Mucosa of rectum (tissue), 2 donors: ENCODE measurements around the gene LYRM4.
A peak's percentile ranks its signal among the peaks of the same experiment; 100 is the strongest.
"Not testable (repeated sequence)": the region's sequence is repeated elsewhere in the genome, so short reads cannot be mapped to it uniquely, and the experiment has no call there.

ENCODE experiments used
- H3K27ac ChIP-seq, 2 donors: one replicate each; pipeline ENCODE4 v1.7.0; 2013; ENCODE audit warnings: inconsistent platforms in 2 of 2, low read depth in 2 of 2, low read length in 2 of 2
- H3K27me3 ChIP-seq, 2 donors: one replicate each; pipeline ENCODE4 v1.7.0; 2013; ENCODE audit warnings: low read length in 2 of 2; ENCODE audit not compliant: control insufficient read depth in 2 of 2, insufficient read depth in 2 of 2
- H3K36me3 ChIP-seq, 2 donors: one replicate each; pipeline ENCODE4 v1.7.0; 2013; ENCODE audit warnings: low read length in 2 of 2; ENCODE audit not compliant: control insufficient read depth in 2 of 2, insufficient read depth in 2 of 2
- H3K4me1 ChIP-seq, 2 donors: one replicate each; pipeline ENCODE4 v1.7.0; 2013; ENCODE audit warnings: low read length in 2 of 2, mild to moderate bottlenecking in 1 of 2; ENCODE audit not compliant: control insufficient read depth in 2 of 2, insufficient read depth in 2 of 2
- H3K4me3 ChIP-seq, 2 donors: one replicate each; pipeline ENCODE4 v1.7.0; 2013; ENCODE audit warnings: low read length in 2 of 2
- H3K9ac ChIP-seq, 2 donors: one replicate each; pipeline ENCODE4 v1.7.0; 2013; ENCODE audit warnings: low read length in 2 of 2, low read depth in 1 of 2, mild to moderate bottlenecking in 1 of 2
- H3K9me3 ChIP-seq, 2 donors: one replicate each; pipeline ENCODE4 v1.7.0; 2013; ENCODE audit warnings: low read length in 2 of 2; ENCODE audit not compliant: control insufficient read depth in 2 of 2
- donor health status: healthy.
- donor health status: Normal muscosa, but diverticular disease.

Gene LYRM4

DNA sequence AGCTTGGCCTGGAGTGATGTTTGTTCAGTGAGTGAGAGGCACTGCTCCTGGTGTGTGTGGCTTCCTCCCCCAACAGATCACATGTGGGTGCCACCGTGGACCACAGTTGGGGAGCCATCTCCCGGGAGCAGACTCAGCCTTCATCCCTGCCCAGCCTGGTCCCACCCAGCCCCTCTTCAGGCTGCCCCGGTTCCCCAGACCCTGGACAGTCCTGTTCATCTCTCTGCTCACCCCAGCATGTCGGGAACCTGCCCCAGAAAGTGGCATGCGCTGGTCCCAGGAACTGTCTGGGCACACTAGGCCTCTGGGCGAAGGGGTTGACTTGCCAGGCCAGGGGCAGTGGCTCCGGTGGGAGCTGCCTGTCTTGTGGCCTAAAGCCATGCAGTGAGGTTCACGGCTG, 197.1 kb downstream of the LYRM4 start:
- no peaks in the 10 kb centered on the region for H3K27me3 ChIP-seq
- H3K4me1 ChIP-seq: peaks cover 0 to 8% of the 10 kb centered on the region in 2 donors
- no peaks in the 10 kb centered on the region for H3K36me3 ChIP-seq
- H3K9me3 ChIP-seq: no peaks in the 10 kb centered on the region
- no peak overlapping the region for H3K9ac ChIP-seq
- H3K27ac ChIP-seq: no peak overlapping the region
- H3K4me3 ChIP-seq: no peak overlapping the region

DNA sequence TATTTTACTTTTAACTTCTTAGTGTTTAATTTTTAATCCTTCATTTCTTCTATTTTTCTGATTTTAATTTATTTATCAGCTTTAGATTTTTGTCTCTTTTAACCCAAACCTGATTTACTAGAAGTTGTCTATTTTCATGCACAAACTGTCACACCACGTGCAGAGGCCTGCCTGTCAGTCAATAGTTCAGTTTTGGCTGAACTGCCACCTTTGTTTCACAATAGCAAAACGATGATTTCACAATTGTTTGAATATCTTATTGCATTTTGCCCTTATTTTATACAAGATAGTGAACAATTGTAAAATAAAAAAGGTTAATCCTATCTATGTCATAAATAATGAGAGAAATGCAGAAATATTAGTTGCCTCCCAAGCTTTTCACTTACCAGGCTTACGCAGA, 199.6 kb downstream of the LYRM4 start:
- no peak overlapping the region for H3K27ac ChIP-seq
- no peak overlapping the region for H3K9ac ChIP-seq
- H3K27me3 ChIP-seq: no peaks in the 10 kb centered on the region
- H3K9me3 ChIP-seq: no peaks in the 10 kb centered on the region
- no peak overlapping the region for H3K4me3 ChIP-seq
- peaks cover 0 to 11% of the 10 kb centered on the region in 2 donors for H3K4me1 ChIP-seq
- H3K36me3 ChIP-seq: no peaks in the 10 kb centered on the region

GRCh38 chr6:5060439-5060838, 200.3 kb downstream of the LYRM4 start:
- H3K27ac ChIP-seq: not testable (repeated sequence)
- H3K4me1 ChIP-seq: peaks cover 0 to 11% of the 10 kb centered on the region in 2 donors

DNA sequence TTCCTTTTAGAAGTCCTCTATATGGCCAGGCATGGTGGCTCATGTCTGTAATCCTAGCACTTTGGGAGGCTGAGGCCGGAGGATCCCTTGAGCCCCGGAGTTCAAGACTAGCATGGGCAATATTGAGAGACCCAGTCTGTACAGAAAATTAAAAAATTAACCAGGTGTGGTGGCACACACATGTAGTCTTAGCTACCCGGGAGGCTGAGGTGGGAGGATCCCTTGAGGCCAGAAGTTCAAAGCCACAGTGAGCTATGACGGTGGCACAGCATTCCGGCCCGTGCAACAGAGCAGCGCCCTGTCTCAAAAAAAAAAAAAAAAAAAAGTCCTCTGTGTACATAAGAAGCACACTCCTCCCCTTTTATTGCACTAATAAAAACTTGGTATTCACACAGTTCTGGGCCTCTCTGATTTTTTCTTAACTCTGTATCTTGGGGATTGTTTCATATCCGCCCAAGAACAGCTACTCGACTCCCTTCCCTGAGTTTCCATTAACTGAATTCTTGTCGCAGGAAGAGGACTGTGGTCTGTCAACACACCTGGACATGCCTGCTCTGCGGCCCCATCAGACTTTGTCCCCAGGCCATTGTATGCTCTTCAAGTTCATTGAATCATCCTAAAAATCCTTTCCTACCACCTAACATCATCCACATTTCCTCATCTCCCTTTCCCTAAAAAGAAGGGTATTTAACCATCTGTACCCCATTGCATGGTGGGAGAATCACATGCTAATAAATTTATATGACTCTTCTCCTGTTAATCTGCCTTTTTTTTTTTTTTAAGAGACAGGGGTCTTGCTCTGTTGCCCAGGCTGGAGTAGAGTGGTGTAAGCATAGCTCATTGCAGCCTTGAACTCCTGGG, 201.5 kb downstream of the LYRM4 start:
- H3K4me3 ChIP-seq: no peak overlapping the region

More at GRCh38 chr6:5060439-5060838, 200.3 kb downstream of the LYRM4 start:
- not testable (repeated sequence) for H3K4me3 ChIP-seq, H3K36me3 ChIP-seq, H3K9me3 ChIP-seq, H3K9ac ChIP-seq, H3K27me3 ChIP-seq

More for the DNA sequence above, 201.5 kb downstream of the LYRM4 start:
- Histone ChIP-seq H3K4me1 (peaks cover 0 to 11% of the 10 kb centered on the region in 2 donors), H3K9ac (no peak overlapping the region), H3K36me3 (no peaks in the 10 kb centered on the region), H3K27ac (peak overlapping the region in 1 of 2 donors; percentile 21), H3K9me3 (no peaks in the 10 kb centered on the region), H3K27me3 (no peaks in the 10 kb centered on the region)
